GM23338 (cell line): Measurements from ENCODE around the gene NELL2. TPM values are rescaled to one million over a fixed set of nuclear protein-coding genes. Genes with fewer than 3 reads are reported as not detected.

Source experiments
- ATAC-seq: fragments of 200-7000 bp; cut with Tn5 transposase; 3 replicates; pipeline ENCODE4 v1.9.1; 2020
- DNase-seq: peaks from one replicate; pipeline ENCODE4 v3.0.0-alpha.2; 2015; ENCODE audit warnings: low spot score
- H2AFZ ChIP-seq: fragments of 200-600 bp; sonication (generic); 2 replicates; pipeline ENCODE4 v1.8.0; 2016; ENCODE audit warnings: antibody characterized with exemption, mild to moderate bottlenecking, moderate library complexity
- H3F3A ChIP-seq: fragments of 200-600 bp; sonication (generic); replicated peaks from 2 replicates; pipeline ENCODE4 v1.8.0; 2017; ENCODE audit warnings: antibody characterized with exemption, mixed run types, low read depth
- H3K27ac ChIP-seq: fragments of 200-600 bp; sonication (generic); 2 replicates; pipeline ENCODE4 v1.6.1; 2016; ENCODE audit warnings: low read depth
- H3K27me3 ChIP-seq: fragments of 200-600 bp; sonication (generic); 2 replicates; pipeline ENCODE4 v1.8.0; 2016; ENCODE audit warnings: mild to moderate bottlenecking, mixed run types, moderate library complexity; ENCODE audit not compliant: insufficient read depth
- H3K36me3 ChIP-seq: fragments of 200-600 bp; sonication (generic); 2 replicates; pipeline ENCODE4 v1.8.0; 2016; ENCODE audit warnings: mild to moderate bottlenecking; ENCODE audit not compliant: insufficient read depth
- H3K4me1 ChIP-seq: fragments of 200-600 bp; sonication (generic); 2 replicates; pipeline ENCODE4 v1.8.0; 2016; ENCODE audit warnings: mild to moderate bottlenecking, moderate library complexity; ENCODE audit not compliant: insufficient read depth
- H3K4me2 ChIP-seq: fragments of 200-600 bp; sonication (generic); 2 replicates; pipeline ENCODE4 v1.7.1; 2017; ENCODE audit warnings: mixed run types
- H3K4me3 ChIP-seq: fragments of 200-600 bp; sonication (generic); 2 replicates; pipeline ENCODE4 v1.6.1; 2016; ENCODE audit warnings: mixed run types
- H3K79me2 ChIP-seq: fragments of 200-600 bp; sonication (generic); replicated peaks from 2 replicates; pipeline ENCODE4 v1.8.0; 2017; ENCODE audit warnings: mild to moderate bottlenecking; ENCODE audit not compliant: insufficient read depth
- H3K9me2 ChIP-seq: fragments of 200-600 bp; sonication (generic); 2 replicates; pipeline ENCODE4 v1.8.0; 2017; ENCODE audit not compliant: insufficient read depth
- H4K20me1 ChIP-seq: fragments of 200-600 bp; sonication (generic); replicated peaks from 2 replicates; pipeline ENCODE4 v1.8.0; 2017; ENCODE audit warnings: mild to moderate bottlenecking; ENCODE audit not compliant: insufficient read depth
- H3K27ac Mint-ChIP-seq: 2 replicates; pipeline ENCODE4 v1.8.0; 2020; ENCODE audit warnings: inconsistent platforms, mild to moderate bottlenecking, moderate library complexity, mixed read lengths
- H3K27me3 Mint-ChIP-seq: 3 replicates; pipeline ENCODE4 v1.8.0; 2022; ENCODE audit warnings: low read depth, mild to moderate bottlenecking, moderate library complexity, mixed read lengths, inconsistent platforms; ENCODE audit not compliant: insufficient read depth, poor library complexity
- H3K36me3 Mint-ChIP-seq: 3 replicates; pipeline ENCODE4 v1.8.0; 2021; ENCODE audit warnings: low read depth, mild to moderate bottlenecking, inconsistent platforms, moderate library complexity, mixed read lengths
- H3K4me1 Mint-ChIP-seq: 3 replicates; pipeline ENCODE4 v1.8.0; 2020; ENCODE audit warnings: mild to moderate bottlenecking, inconsistent platforms, mixed read lengths
- H3K4me3 Mint-ChIP-seq: 3 replicates; pipeline ENCODE4 v1.8.0; 2021; ENCODE audit warnings: moderate library complexity, mild to moderate bottlenecking, inconsistent platforms, mixed read lengths
- H3K9me3 Mint-ChIP-seq: 3 replicates; pipeline ENCODE4 v1.8.0; 2020; ENCODE audit warnings: moderate library complexity, mild to moderate bottlenecking, inconsistent platforms, mixed read lengths
- CREB1 ChIP-seq: fragments of 250-450 bp; sonication (Bioruptor Pico); IDR thresholded peaks from 2 replicates; pipeline ENCODE4 v1.5.0; 2020; ENCODE audit warnings: low read depth, mild to moderate bottlenecking, moderate library complexity
- CTCF ChIP-seq, 2 experiments: fragments of 200-600 bp in 1 of 2; sonication (generic) in 1 of 2; conservative IDR thresholded peaks; 2 replicates each; pipeline versions ENCODE4 v1.5.1 to v1.6.1; 2016 to 2017; ENCODE audit warnings: antibody characterized with exemption in 2 of 2, low read depth in 2 of 2, mild to moderate bottlenecking in 2 of 2, moderate library complexity in 1 of 2
- ETS1 ChIP-seq: IDR thresholded peaks from 2 replicates; pipeline ENCODE4 v1.6.1; 2016; ENCODE audit warnings: antibody characterized with exemption
- EZH2 ChIP-seq: fragments of 200-600 bp; sonication (generic); IDR thresholded peaks from one replicate; pipeline ENCODE4 v1.8.0; 2017; ENCODE audit warnings: antibody characterized with exemption, mild to moderate bottlenecking, low read depth; ENCODE audit not compliant: unreplicated experiment
- EZH2phosphoT487 ChIP-seq: fragments of 200-600 bp; sonication (generic); IDR thresholded peaks from one replicate; pipeline ENCODE4 v1.8.1; 2018; ENCODE audit warnings: antibody characterized with exemption; ENCODE audit not compliant: unreplicated experiment
- JUNB ChIP-seq: IDR thresholded peaks from one replicate; pipeline ENCODE4 v1.6.1; 2016; ENCODE audit warnings: antibody characterized with exemption; ENCODE audit not compliant: unreplicated experiment
- POLR2AphosphoS5 ChIP-seq: IDR thresholded peaks from 2 replicates; pipeline ENCODE4 v1.6.1; 2016; ENCODE audit warnings: antibody characterized with exemption, low read depth
- REST ChIP-seq: IDR thresholded peaks from one replicate; pipeline ENCODE4 v1.6.1; 2018; ENCODE audit warnings: antibody characterized with exemption; ENCODE audit not compliant: unreplicated experiment
- STAT1 ChIP-seq: IDR thresholded peaks from one replicate; pipeline ENCODE4 v1.6.1; 2016; ENCODE audit warnings: antibody characterized with exemption; ENCODE audit not compliant: unreplicated experiment
- ZNF331 ChIP-seq: fragments of 250-450 bp; sonication (Bioruptor Pico); IDR thresholded peaks from 2 replicates; pipeline ENCODE4 v1.5.0; 2020; ENCODE audit warnings: low read depth, mild to moderate bottlenecking, moderate library complexity
- ZNF462 ChIP-seq: fragments of 250-450 bp; sonication (Bioruptor Pico); IDR thresholded peaks from 2 replicates; pipeline ENCODE4 v1.5.0; 2020; ENCODE audit warnings: mild to moderate bottlenecking, moderate library complexity
- polyA plus RNA-seq: library from polyadenylated mRNA; unstranded; fragments of >200 nt; fragmentation: Nextera tagmentation; extraction: Ambion mirVana; gene quantifications from 2 replicates; pipeline ENCODE4 v1.2.1, GENCODE V29; 2016
- total RNA-seq: library from RNA; depleted of rRNA; stranded (reverse); fragments of >200 nt; shearing (Covaris generic); gene quantifications from 2 replicates; pipeline ENCODE4 v1.2.3, GENCODE V29; 2014

The NELL2 gene
- total and polyA plus RNA-seq, 2 experiments from 2014 or later, result 25.1 to 99.5 TPM

GRCh38 chr12:44484862-44485261, 391.3 kb downstream of the NELL2 start (continued):
- TF ChIP-seq REST, result no peak
- TF ChIP-seq ETS1, result no peak
- TF ChIP-seq STAT1, result no peak
- TF ChIP-seq EZH2, result no peak
- no peak for TF ChIP-seq POLR2AphosphoS5

GRCh38 chr12:44477331-44477980, 398.7 kb downstream of the NELL2 start:
- no peaks in the 10 kb centered on the region for H3F3A ChIP-seq
- H3K4me1 ChIP-seq, result no peaks in the 10 kb centered on the region
- DNase-seq, result no peak
- H3K27ac ChIP-seq, result no peak overlapping the region
- peaks cover 15% of the 10 kb centered on the region; the same call in 1 of the 2 replicates for H3K36me3 ChIP-seq
- no peak overlapping the region for H3K4me3 ChIP-seq
- H3K79me2 ChIP-seq, result no peaks in the 10 kb centered on the region
- H4K20me1 ChIP-seq, result no peaks in the 10 kb centered on the region
- H3K27ac Mint-ChIP-seq, result no peak overlapping the region
- no peaks in the 10 kb centered on the region for H3K27me3 ChIP-seq
- no peak for ATAC-seq
- no peak overlapping the region for H3K4me3 Mint-ChIP-seq
- 0 out of 2 replicates have a peak, but pooled peaks cover 11% of the 10 kb centered on the region for H3K9me2 ChIP-seq
- no peak overlapping the region for H2AFZ ChIP-seq
- H3K36me3 Mint-ChIP-seq, result peaks cover 33% of the 10 kb centered on the region
- peaks cover 3% of the 10 kb centered on the region for H3K27me3 Mint-ChIP-seq
- H3K4me2 ChIP-seq, result no peak overlapping the region
- no peaks in the 10 kb centered on the region for H3K4me1 Mint-ChIP-seq
- peaks cover 43% of the 10 kb centered on the region for H3K9me3 Mint-ChIP-seq
- TF ChIP-seq JUNB, result no peak
- no peak for TF ChIP-seq ZNF331 (CRISPR knock-in tag)
- TF ChIP-seq EZH2, result no peak
- no peak for TF ChIP-seq EZH2phosphoT487
- no peak for TF ChIP-seq CREB1 (CRISPR knock-in tag)
- TF ChIP-seq CTCF (conservative IDR thresholded peaks at IDR 0.05; ENCODE audit: low read depth in 2 of 2), result no peak
- no peak for TF ChIP-seq ZNF462
- TF ChIP-seq STAT1, result no peak
- TF ChIP-seq POLR2AphosphoS5, result no peak
